GM19468 (cell line): ENCODE results near the gene SCN7A.
A peak's percentile ranks its signal among the peaks of the same experiment; 100 is the strongest.

Source experiments
- ATAC-seq: cut with Tn5 transposase; IDR thresholded peaks from one replicate; pipeline ENCODE4 v1.9.1; 2021; ENCODE audit warnings: mild to moderate bottlenecking, moderate library complexity, moderate number of reproducible peaks; ENCODE audit not compliant: unreplicated experiment; ENCODE audit errors: extremely low read depth

SCN7A gene

DNA sequence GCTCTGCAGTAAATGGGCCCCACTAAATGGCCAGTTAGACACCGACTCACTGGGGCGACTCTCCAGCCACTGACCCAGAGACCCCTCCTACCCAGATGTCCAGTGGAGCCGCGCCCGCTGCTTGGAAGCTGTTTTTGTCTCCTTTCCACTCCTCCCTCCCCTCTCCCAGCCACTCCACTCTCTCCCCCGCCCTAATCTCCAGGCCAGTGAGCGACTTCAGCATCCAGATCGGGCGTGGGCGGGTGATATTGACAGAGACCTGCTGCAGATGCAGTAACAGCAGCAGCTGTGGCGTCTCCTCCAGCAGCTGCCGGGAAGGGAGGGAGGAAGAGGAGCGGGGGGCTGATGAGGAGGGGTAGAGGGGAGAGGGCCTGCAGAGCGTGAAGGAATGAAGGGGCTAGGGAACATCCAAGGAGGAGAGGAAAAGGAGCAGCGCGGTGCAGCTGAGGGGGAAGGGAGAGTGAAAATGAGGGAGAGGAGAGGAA is at the start of gene SCN7A:
Gene SCN7A, minus strand, starts transcription at position 110 of the 485 bp plus-strand sequence. CDS start 16,553 bp downstream, outside the sequence.
- no peak for ATAC-seq

- ATAC-seq = peak; percentile 90
Measured at GRCh38 chr2:166539340-166540162, 45.5 kb upstream of the SCN7A start.

DNA sequence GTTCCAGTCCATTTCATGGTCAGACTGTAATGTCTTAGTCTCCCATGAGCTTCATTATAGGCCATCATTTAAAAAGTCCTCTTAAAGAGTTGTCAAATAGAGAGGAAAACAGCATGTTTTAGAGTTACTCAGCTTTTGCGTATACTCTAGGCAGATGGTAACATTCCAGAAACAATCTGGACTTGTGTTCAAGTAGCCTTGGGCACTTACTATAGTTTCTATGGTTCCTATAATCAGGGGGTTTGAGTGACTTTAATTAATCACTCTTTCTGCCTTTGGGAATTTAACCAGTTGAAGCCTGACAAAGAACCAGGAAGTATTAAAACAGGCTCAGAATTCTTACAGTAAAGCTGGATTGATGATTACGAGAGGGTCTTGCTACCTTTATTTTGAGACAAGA is 42.1 kb upstream of the SCN7A start:
- no peak for ATAC-seq

DNA sequence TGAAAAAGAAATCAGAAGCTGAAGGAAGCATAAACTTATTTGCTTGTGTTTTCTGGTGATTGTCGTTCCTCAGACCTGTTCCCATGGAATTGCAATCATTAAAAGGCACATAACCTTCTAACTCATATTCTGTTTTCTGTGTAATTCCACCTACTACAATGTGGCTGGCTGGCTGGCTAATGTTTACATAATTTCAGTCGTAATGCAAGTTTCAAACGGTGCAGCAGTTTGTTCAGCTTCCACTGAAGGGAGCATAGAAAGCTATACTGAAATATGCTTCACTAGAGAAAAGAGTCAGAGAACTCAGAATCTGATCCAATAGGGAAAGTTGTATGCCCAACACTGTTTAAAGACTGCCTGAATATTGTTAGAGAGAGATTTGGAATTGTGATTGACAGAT is 27.1 kb upstream of the SCN7A start:
- no peak for ATAC-seq

DNA sequence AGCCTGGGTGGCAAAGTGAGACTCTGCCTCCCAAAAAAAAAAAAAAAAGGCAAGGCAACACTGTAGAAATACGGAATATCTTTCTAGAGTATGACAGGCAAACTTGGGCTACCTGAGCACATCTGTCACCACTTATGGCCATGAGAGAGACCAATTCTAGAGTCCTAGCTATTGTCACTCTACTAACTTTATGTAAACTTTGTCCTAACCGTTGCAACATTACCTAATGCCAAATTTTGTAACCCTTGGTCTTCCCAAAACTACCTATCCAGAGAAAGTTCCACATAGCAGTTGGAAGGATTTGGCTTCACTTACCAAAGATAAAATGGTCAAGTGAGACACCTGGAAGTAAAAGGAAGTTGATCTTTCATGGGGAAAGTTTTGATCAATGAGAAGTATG is 26.6 kb upstream of the SCN7A start:
- no peak for ATAC-seq

DNA sequence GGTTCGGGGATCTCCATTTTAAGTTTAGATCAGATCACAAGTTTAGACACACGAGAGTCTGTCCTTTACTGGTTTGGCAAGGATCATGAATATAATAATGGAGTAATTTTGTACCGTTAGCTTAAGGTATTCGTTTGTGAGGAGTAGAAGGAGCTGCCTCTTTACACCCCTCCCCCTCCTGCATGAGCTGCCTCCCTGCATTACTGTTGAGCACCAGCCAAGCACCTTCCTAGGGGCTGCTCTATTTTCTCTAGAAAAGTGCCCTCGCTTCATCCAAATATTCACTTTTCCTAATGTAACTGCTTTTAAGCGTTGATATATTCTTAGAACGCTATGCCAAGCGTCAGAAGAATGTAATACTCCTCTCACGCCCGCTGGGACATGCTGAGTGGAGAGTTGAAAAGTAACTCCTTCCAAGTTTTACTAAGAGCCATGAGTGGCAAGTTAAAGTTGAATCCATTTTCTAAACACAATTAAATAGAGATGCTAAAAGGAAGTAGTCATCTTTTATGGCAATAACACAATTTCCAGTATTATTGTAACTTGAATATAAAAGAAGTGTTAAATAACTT is 25.4 kb upstream of the SCN7A start:
- no peak for ATAC-seq

DNA sequence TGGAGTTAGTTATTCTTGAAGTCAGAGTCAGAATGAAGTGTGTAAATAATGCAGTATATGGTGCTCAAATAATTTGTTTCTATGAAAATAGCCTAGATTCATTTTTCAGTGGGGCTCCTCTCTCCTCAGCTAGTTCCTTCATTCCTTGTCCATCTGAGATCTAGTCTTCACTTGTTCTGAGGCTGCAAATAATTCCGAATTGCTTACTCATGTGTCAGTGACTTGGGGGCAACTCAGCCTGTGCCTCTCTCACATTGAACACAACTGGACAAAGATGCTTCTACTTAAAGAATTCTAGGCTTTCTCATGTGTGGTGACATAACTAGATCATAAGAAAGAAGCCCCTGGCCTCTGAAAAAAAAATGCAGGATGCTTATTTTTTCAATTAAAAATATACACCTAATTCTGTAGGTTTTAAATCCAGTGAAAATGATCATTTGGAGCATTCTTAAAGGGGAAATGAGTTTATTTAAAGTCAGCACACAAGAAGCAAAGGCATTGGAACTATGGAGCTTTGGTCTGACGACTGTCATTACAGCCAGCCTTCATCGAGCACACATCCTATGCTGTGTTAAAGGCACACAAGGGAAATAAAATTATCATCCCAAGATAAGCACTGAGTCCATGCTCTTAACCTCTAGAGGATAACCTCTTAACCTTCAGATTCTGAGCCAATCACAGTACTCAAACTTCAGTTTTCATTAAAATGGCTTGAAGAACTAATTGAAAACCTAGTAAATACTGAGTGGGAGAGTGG is 24.8 kb upstream of the SCN7A start:
- no peak for ATAC-seq

GRCh38 chr2:166517533-166518061 is 23.5 kb upstream of the SCN7A start:
- no peak for ATAC-seq

DNA sequence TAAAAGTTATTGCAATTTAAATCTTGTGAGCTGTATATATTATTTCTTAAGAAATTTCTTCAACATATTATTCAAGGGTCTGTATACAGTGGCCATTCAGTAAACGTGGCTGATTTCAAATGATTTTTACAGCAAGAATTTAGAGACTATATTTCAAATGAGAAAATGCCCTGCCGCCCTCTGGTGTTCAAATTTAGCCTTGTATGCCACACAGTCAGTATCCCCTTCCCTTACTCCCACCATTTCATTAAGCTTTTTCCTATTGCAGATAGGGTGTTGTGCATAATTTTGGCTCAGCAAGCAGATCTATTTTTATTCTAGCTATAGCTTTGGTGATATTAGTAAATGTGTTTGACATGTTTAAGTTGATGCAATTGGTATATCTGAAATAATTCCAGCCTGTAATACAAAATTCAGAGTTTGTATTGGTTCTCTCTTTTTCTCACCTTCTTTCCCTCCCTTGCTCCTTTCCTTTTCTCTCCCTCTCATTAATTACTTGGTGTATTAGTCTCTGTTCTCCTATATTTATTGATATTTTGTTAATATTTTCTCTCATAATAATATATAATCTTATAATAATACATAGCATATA is 22.8 kb upstream of the SCN7A start:
- no peak for ATAC-seq

DNA sequence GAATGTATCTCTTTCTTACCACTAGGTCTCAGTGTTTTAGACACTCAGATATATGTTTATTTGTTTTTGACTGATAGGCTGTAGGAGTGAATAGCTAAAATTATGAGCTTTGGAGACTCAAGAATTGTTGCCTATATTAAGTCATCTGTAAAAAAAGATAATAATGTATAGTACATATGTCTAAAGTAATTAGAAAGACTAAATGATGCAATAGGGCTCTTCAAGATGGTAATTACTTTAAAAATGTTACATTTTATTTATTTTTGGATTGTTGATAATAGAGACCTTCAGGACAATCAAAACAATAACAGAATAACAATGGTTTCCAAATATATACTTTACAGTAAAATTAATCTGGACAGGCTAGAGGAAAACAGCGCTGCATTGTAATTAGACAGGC is 19.9 kb upstream of the SCN7A start:
- no peak for ATAC-seq

- ATAC-seq = no peak
Measured at GRCh38 chr2:166499281-166499680, 5.2 kb upstream of the SCN7A start.

GRCh38 chr2:166491461-166491860 is 2.6 kb downstream of the SCN7A start:
- ATAC-seq = no peak

DNA sequence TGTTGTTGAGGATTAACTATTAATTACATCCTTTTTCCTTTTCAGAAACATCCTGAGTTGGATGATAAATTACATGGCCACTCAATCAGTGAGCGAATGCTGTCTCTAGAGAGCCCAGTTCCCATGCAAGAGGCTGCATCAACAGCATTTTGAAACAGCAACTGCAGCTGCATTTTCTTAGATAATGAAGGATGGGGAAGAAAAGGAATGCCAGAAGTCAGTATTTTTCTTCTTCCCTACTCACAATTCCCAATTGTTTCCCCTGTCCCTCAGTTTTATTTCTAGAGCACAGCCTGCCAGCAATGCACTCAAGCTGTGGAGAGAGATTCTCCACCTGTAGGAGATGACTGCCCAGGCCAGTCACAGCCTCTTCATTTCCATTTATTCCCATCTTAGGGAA is 6.9 kb downstream of the SCN7A start:
- no peak for ATAC-seq

DNA sequence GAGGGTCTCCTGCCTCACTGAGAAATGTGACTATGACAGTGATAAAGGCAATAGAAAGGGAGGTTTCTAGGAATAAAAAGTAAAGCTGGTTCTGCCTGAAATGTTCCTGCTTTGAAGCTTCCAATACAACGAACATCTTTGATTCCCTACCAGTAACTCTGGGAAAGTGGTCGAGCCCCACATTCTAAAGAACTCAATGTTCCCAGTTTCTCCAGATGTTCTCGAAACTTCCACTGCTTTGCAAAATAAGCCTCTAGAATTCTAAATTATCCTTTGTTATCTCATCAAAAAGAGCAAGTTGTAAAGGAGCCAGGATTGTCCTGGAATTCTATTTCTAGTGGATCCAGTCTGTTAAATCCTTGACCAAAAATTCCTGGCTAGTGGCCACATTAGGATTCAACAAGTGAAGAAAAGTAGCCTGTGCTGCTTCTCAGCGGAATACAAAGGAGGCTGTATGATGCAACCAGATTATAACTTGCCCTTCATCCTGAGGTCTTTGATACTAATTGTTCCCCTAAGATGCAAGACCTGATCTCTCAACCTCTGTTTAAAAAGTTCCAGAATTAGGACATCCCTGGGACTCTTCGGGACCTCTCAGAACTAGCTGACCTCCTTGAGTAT is 8.4 kb downstream of the SCN7A start:
- ATAC-seq = no peak

DNA sequence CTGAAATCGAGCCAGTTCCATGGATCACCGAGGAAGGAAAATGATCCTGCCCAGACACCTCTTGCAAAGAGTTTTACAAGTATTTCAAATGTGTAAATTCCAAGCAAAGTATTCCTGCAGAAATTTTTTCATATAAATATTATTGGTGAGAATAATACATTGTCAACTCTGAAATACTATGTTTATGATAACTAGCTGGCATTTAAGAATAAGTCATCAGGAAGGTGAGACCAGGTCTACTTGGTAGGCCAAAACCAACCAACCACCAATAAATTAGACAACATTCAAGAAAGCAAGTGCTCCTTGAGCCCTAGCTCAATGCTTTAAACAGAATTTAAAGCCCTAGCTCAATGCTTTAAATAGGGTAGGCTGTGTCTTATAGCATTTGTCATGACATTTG is 21.7 kb downstream of the SCN7A start:
- no peak for ATAC-seq

DNA sequence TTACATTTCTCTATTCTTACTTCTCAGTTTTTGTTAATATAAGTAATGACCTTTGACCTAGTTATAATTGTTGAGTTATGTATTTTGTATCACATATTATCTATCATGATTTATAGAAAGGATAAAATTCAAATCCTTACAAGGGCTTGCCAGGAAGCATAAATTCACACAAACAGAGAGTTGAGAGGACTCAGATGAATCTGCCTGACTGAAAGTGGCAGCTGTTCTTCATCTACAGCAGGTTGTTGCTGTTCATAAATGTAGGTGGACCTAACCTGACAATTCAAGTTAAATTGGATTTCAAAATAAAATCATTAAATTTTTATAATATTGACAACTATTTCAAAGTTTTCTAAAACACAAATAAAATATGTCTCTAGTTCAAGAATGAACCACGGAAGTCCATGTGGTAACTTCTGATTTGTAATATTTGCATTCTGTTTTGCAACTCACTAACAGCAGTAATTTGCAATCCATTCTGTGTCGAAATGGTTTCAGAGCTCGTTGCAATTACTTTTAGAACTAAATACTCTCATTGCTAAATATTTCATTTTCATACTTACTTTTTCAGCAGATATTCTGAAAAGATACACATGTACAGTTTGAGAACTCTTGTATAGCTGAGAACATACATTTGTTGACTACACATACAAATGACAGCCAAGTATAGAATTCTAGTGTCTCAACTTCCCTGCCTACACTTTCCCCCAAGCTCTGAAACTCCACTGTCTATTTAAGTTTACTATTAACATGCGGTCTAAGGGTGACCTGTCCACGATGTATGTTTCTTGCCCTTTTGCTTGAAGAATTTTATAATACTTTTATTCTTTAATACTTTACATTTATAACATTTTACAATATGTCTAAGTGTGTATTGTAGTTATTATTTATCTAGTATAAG is 25.7 kb downstream of the SCN7A start:
- ATAC-seq = no peak

GRCh38 chr2:166464187-166464586 is 29.9 kb downstream of the SCN7A start:
- ATAC-seq = no peak

DNA sequence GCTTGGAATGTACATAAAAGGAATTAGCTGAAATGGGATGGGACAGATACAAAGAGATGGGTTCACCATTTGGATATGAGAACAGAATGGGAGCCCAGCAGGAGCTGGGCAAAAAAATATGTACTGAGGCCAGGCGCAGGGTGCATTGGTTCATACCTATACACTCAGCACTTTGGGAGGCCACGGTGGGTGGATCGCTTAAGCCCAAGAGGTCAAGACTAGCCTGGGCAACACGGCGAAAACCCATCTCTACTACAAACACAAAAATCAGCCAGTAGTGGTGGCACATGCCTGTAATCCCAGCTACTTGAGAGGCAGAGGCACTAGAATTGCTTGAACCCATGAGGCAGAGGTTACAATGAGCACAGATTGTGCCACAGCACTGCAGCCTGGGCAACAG is 30.4 kb downstream of the SCN7A start:
- ATAC-seq = no peak

DNA sequence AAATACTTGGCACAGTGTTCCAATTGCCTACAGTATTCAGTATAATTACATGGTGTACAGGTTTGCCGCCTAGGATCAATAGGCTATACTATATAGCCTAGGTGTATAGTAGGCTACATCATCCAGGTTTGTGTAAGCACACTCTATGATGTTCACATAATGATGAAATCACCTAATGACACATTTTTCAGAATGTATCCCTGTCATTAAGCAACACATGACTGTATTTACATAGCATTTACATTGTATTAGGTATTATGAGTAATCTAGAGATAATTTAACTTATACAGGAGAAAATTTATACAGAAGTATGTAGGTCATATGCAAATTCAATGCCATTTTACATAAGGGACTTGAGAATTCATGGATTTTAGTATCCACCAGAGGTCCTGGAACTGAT is 35.4 kb downstream of the SCN7A start:
- no peak for ATAC-seq
